HepG2 (cell line): ENCODE data around the gene UBAP2. TPM values are rescaled to one million over a fixed set of nuclear protein-coding genes. Genes with fewer than 3 reads are reported as not detected.
A peak's percentile ranks its signal among the peaks of the same experiment; 100 is the strongest.

Experiments
- AHDC1 ChIP-seq: sonication (generic); formaldehyde crosslinking; IDR thresholded peaks from 2 replicates; pipeline ENCODE4 v1.5.1; 2020; ENCODE audit warnings: mild to moderate bottlenecking, missing genetic modification reagents, borderline replicate concordance
- ETS1 ChIP-seq: sonication (generic); formaldehyde crosslinking; IDR thresholded peaks from 2 replicates; pipeline ENCODE4 v1.4.0; 2020; ENCODE audit warnings: missing genetic modification reagents
- KLF12 ChIP-seq: sonication (generic); formaldehyde crosslinking; IDR thresholded peaks from 2 replicates; pipeline ENCODE4 v1.4.0; 2020; ENCODE audit warnings: missing genetic modification reagents, borderline replicate concordance
- PBX3 ChIP-seq: sonication (generic); formaldehyde crosslinking; IDR thresholded peaks from 2 replicates; pipeline ENCODE4 v1.8.1; 2023; ENCODE audit warnings: missing genetic modification reagents, inconsistent platforms, borderline replicate concordance
- POLR2AphosphoS2 ChIP-seq: IDR thresholded peaks from 2 replicates; pipeline ENCODE4 v1.6.1; 2011; ENCODE audit warnings: low read depth, low read length, improper control_type of control experiment
- RFX5 ChIP-seq: IDR thresholded peaks from 2 replicates; pipeline ENCODE4 v1.6.1; 2011; ENCODE audit warnings: low read depth, low read length, improper control_type of control experiment
- SATB2 ChIP-seq: sonication (generic); formaldehyde crosslinking; IDR thresholded peaks from 2 replicates; pipeline ENCODE4 v1.5.0; 2020; ENCODE audit warnings: missing genetic modification reagents
- SPEN ChIP-seq: sonication (generic); formaldehyde crosslinking; IDR thresholded peaks from 2 replicates; pipeline ENCODE4 v1.5.1; 2020; ENCODE audit warnings: low read depth, mild to moderate bottlenecking, missing genetic modification reagents
- ZFP37 ChIP-seq: sonication (generic); formaldehyde crosslinking; IDR thresholded peaks from 2 replicates; pipeline ENCODE4 v1.4.0; 2020; ENCODE audit warnings: missing genetic modification reagents, borderline replicate concordance
- ZNF280D ChIP-seq: sonication (generic); formaldehyde crosslinking; IDR thresholded peaks from 2 replicates; pipeline ENCODE4 v1.5.1; 2020; ENCODE audit warnings: mild to moderate bottlenecking, missing genetic modification reagents
- ZNF34 ChIP-seq: sonication (generic); formaldehyde crosslinking; IDR thresholded peaks from 2 replicates; pipeline ENCODE4 v1.4.0; 2020; ENCODE audit warnings: mild to moderate bottlenecking, missing genetic modification reagents, borderline replicate concordance
- ZNF367 ChIP-seq: sonication (generic); formaldehyde crosslinking; IDR thresholded peaks from 2 replicates; pipeline ENCODE4 v1.4.0; 2020; ENCODE audit warnings: missing genetic modification reagents, borderline replicate concordance
- ZNF576 ChIP-seq: sonication (generic); formaldehyde crosslinking; IDR thresholded peaks from 2 replicates; pipeline ENCODE4 v1.4.0; 2020; ENCODE audit warnings: mild to moderate bottlenecking, missing genetic modification reagents
- ZNF768 ChIP-seq: sonication (generic); formaldehyde crosslinking; IDR thresholded peaks from 2 replicates; pipeline ENCODE4 v1.4.0; 2020; ENCODE audit warnings: missing genetic modification reagents
- ZSCAN20 ChIP-seq: sonication (generic); formaldehyde crosslinking; IDR thresholded peaks from 2 replicates; pipeline ENCODE4 v1.4.0; 2020; ENCODE audit warnings: missing genetic modification reagents, mild to moderate bottlenecking, borderline replicate concordance
- ZZZ3 ChIP-seq: sonication (generic); formaldehyde crosslinking; IDR thresholded peaks from 2 replicates; pipeline ENCODE4 v1.4.0; 2020; ENCODE audit warnings: missing genetic modification reagents, mild to moderate bottlenecking, borderline replicate concordance
- polyA plus RNA-seq, 8 experiments: library from polyadenylated mRNA; depleted of rRNA in 3 of 8; stranded (reverse) in 7 of 8; unstranded in 1 of 8; fragments of >200 nt; fragmentation: Illumina TruSeq in 4 of 8; extraction: Trizol in 4 of 8; gene quantifications; 2 replicates each; pipeline versions ENCODE4 v1.2.1 to v1.2.3, GENCODE V29; 2011 to 2016; ENCODE audit warnings: low read depth in 4 of 8, missing spikeins in 1 of 8, mixed read lengths in 1 of 8; ENCODE audit not compliant: insufficient read depth in 1 of 8
- total RNA-seq, 5 experiments: library from RNA; depleted of rRNA; stranded (reverse); fragments of >200 nt; fragmentation: Illumina TruSeq; extraction: Trizol; gene quantifications; 2 replicates each; pipeline ENCODE4 v1.2.3, GENCODE V29; 2016; ENCODE audit warnings: low read depth in 1 of 5

The UBAP2 gene
- total and polyA plus RNA-seq, 2 of the 13 experiments (the other 11 are each of a cell fraction or from before 2014, with no cell fraction given): 19.0 to 22.0 TPM

- TF ChIP-seq AHDC1 (CRISPR knock-in tag): 0 out of 2 replicates have a peak, but pooled peaks have one; percentile 20
- 0 out of 2 replicates have a peak, but pooled peaks have one; percentile 60 for TF ChIP-seq ZFP37 (CRISPR knock-in tag)
- 0 out of 2 replicates have a peak, but pooled peaks have one; percentile 5 for TF ChIP-seq KLF12 (CRISPR knock-in tag)
- no peak for TF ChIP-seq ZNF34 (CRISPR knock-in tag)
- TF ChIP-seq ZNF280D (CRISPR knock-in tag): no peak
- no peak for TF ChIP-seq ZNF576 (CRISPR knock-in tag)
- no peak for TF ChIP-seq RFX5
- TF ChIP-seq ZNF768: no peak
- TF ChIP-seq SPEN: no peak
- TF ChIP-seq SATB2 (CRISPR knock-in tag): 0 out of 2 replicates have a peak, but pooled peaks have one; percentile 64
- TF ChIP-seq ETS1: no peak
- no peak for TF ChIP-seq ZNF367 (CRISPR knock-in tag)
- 0 out of 2 replicates have a peak, but pooled peaks have one; percentile 59 for TF ChIP-seq ZSCAN20 (CRISPR knock-in tag)
- TF ChIP-seq PBX3: 0 out of 2 replicates have a peak, but pooled peaks have one; percentile 25
- no peak for TF ChIP-seq POLR2AphosphoS2
- TF ChIP-seq ZZZ3 (CRISPR knock-in tag): no peak
These were observed 1.1 kb upstream of the UBAP2 start (continued) for GRCh38 chr9:34049630-34050384.
